ENCODE results near the gene DZIP1L. TPM values are rescaled to one million over a fixed set of nuclear protein-coding genes. Genes with fewer than 3 reads are reported as not detected.

DZIP1L gene
- polyA plus RNA-seq, 4 donors: 0.27 to 1.6 (median 0.75) TPM

DNA sequence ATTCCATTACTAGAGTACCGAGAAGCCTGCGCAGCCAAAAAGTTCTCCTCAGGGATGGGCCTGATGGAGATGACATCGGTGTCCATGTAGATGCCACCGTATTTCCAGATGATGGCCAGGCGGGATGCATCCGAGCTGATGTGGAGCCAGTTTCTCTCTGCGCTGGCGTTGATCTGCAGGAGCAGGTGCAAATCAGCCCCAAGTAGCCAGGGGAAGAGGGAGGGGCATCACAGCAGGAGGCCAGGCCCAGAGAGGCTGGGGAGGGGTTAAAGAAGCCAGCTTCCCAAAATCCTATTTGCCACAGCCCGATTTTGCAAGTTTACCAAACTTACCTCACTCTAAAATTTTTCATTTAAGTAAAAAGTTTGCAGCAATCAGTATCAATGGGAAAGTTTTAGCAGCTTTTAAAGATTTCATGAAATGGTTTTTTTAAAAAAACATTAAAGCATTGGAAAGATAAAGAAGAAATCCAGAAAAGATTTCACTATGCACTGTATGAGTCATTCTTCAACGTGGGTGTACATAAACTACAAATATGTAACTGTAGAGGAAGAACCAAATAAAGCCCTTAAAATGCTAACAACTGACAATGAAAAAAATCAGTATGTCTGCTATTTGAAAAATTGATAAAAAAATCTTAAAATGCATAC is 9.4 kb upstream of the DZIP1L start:
- no peak for FAIRE-seq
- DNase-seq: no peak
- WGBS, 3 donors: 75 to 77% (median 76%) methylated on average over 10 of the region's 10 CpGs
- no peaks in the 10 kb centered on the region for H3K9me3 ChIP-seq (ENCODE audit: control insufficient read depth in 2 of 2, insufficient read depth in 1 of 2, low read depth in 1 of 2, low read length in 1 of 2)
- no peaks in the 10 kb centered on the region for H3K36me3 ChIP-seq (ENCODE audit: control insufficient read depth in 3 of 3, insufficient read depth in 2 of 3, low read depth in 1 of 3, low read length in 3 of 3)
- H3K4me1 ChIP-seq (ENCODE audit: control insufficient read depth in 3 of 3, insufficient read depth in 2 of 3, low read depth in 1 of 3, low read length in 2 of 3): peaks cover 0 to 2% (median 0%) of the 10 kb centered on the region in 3 donors
- no peak overlapping the region for H3K27ac ChIP-seq (ENCODE audit: low read depth in 1 of 3, low read length in 2 of 3)
- no peak overlapping the region for H3K4me3 ChIP-seq (ENCODE audit: low read depth in 1 of 3, low read length in 3 of 3)
- H3K27me3 ChIP-seq (ENCODE audit: control insufficient read depth in 3 of 3, insufficient read depth in 3 of 3, low read length in 3 of 3): no peaks in the 10 kb centered on the region

DNA sequence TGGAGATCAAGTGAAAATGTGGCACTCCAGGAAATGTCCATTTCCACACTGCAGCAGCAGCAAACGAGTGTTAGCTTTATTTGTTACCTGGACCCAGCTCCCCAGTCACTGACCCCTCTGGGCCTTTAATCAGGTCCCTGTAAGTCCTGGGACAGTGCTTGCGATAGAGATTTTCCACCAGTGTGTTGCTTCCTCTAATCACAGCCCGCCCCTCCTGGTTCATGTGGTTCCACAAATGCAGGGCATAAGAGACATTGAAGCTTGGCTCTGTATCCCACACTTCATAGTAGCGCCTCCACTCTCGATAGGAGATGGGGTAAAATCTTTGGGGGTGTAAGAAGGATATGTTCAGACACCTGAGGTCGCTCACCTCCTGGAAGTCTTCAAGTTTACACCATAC is 8.8 kb upstream of the DZIP1L start:
- Histone ChIP-seq H3K27me3 (ENCODE audit: control insufficient read depth in 3 of 3, insufficient read depth in 3 of 3, low read length in 3 of 3) (no peaks in the 10 kb centered on the region), H3K4me1 (ENCODE audit: control insufficient read depth in 3 of 3, insufficient read depth in 2 of 3, low read depth in 1 of 3, low read length in 2 of 3) (peaks cover 0 to 2% (median 0%) of the 10 kb centered on the region in 3 donors), H3K4me3 (ENCODE audit: low read depth in 1 of 3, low read length in 3 of 3) (no peak overlapping the region), H3K27ac (ENCODE audit: low read depth in 1 of 3, low read length in 2 of 3) (no peak overlapping the region), H3K9me3 (ENCODE audit: control insufficient read depth in 2 of 2, insufficient read depth in 1 of 2, low read depth in 1 of 2, low read length in 1 of 2) (no peaks in the 10 kb centered on the region), H3K36me3 (ENCODE audit: control insufficient read depth in 3 of 3, insufficient read depth in 2 of 3, low read depth in 1 of 3, low read length in 3 of 3) (no peaks in the 10 kb centered on the region)
- DNase-seq: no peak
- no peak for FAIRE-seq
- WGBS, 3 donors: 74 to 88% (median 78%) methylated on average over 6 of the region's 6 CpGs

DNA sequence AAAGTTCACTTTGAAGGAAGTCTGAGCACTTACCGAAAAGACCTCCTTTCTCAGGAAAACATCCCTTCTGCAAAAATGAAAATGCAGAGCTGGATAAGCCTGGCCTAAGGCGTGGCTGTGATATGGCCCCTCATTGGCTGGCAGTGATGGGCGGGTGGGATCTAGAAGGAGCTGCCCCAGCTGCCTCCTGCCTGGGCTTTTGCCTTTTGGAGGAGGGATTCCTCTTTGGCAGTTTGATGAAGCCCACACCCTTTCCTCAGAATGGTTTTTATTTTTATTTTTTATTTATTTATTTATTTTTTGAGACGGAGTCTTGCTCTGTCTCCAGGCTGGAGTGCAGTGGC is 4.0 kb upstream of the DZIP1L start:
- no peak for DNase-seq
- Histone ChIP-seq H3K27ac (ENCODE audit: low read depth in 1 of 3, low read length in 2 of 3) (no peak overlapping the region), H3K9me3 (ENCODE audit: control insufficient read depth in 2 of 2, insufficient read depth in 1 of 2, low read depth in 1 of 2, low read length in 1 of 2) (no peaks in the 10 kb centered on the region), H3K36me3 (ENCODE audit: control insufficient read depth in 3 of 3, insufficient read depth in 2 of 3, low read depth in 1 of 3, low read length in 3 of 3) (no peaks in the 10 kb centered on the region), H3K4me3 (ENCODE audit: low read depth in 1 of 3, low read length in 3 of 3) (no peak overlapping the region), H3K27me3 (ENCODE audit: control insufficient read depth in 3 of 3, insufficient read depth in 3 of 3, low read length in 3 of 3) (peaks cover 0 to 3% (median 3%) of the 10 kb centered on the region in 3 donors), H3K4me1 (ENCODE audit: control insufficient read depth in 3 of 3, insufficient read depth in 2 of 3, low read depth in 1 of 3, low read length in 2 of 3) (peaks cover 0 to 4% (median 0%) of the 10 kb centered on the region in 3 donors)
- WGBS, 3 donors: 54 to 70% (median 61%) methylated on average over 4 of the region's 4 CpGs
- FAIRE-seq: no peak

DNA sequence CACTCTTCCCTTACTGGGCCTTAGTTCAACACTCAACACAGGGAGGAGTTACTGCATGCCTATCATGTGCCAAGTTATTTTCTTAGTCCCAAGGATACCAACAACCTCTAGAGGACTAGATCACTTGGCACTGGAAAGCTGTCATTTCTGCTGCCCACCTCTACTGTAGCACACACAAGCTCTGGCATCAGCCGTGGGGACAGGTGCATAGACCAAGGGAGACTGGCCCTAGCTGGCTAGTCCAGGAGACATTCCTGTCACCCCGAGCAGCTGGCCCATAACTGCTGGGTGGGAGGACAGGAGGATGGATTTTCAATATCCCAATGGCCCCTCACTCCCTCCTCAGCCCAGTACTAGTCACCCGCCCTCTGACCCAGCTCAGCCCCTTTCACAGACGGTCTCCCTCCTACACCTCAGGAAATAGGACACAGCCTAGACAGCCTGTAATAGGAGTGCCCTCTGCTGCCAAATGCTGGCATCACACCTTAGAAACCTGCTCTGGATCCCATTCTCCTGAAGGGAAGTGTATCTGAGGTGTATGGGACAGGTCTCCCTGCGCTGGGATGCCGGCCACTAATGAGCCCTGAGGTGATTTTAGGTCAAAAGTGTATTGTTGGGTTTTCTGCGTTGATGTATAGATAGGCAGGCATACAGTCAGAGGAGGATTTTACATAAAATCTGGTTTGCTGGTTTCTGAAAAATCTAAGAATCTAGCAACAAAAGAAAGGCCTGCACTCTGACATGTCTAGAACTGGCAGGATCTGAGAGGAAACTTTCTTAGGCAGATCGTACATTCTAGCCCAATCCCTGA is 3.4 kb upstream of the DZIP1L start:
- FAIRE-seq (no peak), DNase-seq (peak; percentile 60 to 72)
- WGBS, 3 donors: 23 to 33% (median 27%) methylated on average over 8 of the region's 8 CpGs
- Histone ChIP-seq H3K27me3 (ENCODE audit: control insufficient read depth in 3 of 3, insufficient read depth in 3 of 3, low read length in 3 of 3) (peaks cover 0 to 7% (median 3%) of the 10 kb centered on the region in 3 donors), H3K9me3 (ENCODE audit: control insufficient read depth in 2 of 2, insufficient read depth in 1 of 2, low read depth in 1 of 2, low read length in 1 of 2) (no peaks in the 10 kb centered on the region), H3K4me1 (ENCODE audit: control insufficient read depth in 3 of 3, insufficient read depth in 2 of 3, low read depth in 1 of 3, low read length in 2 of 3) (peaks cover 0 to 7% (median 0%) of the 10 kb centered on the region in 3 donors), H3K27ac (ENCODE audit: low read depth in 1 of 3, low read length in 2 of 3) (no peak overlapping the region), H3K36me3 (ENCODE audit: control insufficient read depth in 3 of 3, insufficient read depth in 2 of 3, low read depth in 1 of 3, low read length in 3 of 3) (no peaks in the 10 kb centered on the region), H3K4me3 (ENCODE audit: low read depth in 1 of 3, low read length in 3 of 3) (no peak overlapping the region)

DNA sequence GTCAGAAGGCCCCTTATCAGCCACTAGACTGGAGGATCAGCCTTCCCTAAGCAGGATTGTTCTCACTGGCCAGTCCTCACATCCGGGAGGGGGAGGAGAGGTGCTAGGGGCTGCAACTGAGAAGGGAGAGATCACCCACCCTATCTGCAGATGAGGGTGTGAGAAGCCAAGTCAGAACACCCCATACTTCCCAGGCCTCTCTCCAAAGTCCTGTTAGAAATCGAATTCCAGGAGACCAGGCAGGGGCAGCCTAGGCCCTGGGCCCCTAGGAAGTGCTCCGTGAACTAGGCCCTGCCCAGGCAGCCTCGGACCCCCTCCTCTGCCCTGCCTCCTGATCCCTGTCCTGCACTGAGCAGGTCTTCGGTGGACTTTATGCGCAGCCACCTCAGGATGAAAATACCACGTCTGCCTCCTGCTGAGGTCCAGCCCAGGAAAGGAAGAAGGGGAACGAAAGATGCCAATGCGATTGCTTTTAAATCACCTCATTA is 933 bp downstream of the DZIP1L start:
- no peak for FAIRE-seq
- H3K9me3 ChIP-seq (ENCODE audit: control insufficient read depth in 2 of 2, insufficient read depth in 1 of 2, low read depth in 1 of 2, low read length in 1 of 2): no peaks in the 10 kb centered on the region
- DNase-seq: peak in 1 of 2 donors; percentile 11
- H3K36me3 ChIP-seq (ENCODE audit: control insufficient read depth in 3 of 3, insufficient read depth in 2 of 3, low read depth in 1 of 3, low read length in 3 of 3): no peaks in the 10 kb centered on the region
- peak overlapping the region in 2 of 3 donors; percentile 51 for H3K4me3 ChIP-seq (ENCODE audit: low read depth in 1 of 3, low read length in 3 of 3)
- H3K27ac ChIP-seq (ENCODE audit: low read depth in 1 of 3, low read length in 2 of 3): peak overlapping the region in 2 of 3 donors; percentile 39 to 71
- H3K27me3 ChIP-seq (ENCODE audit: control insufficient read depth in 3 of 3, insufficient read depth in 3 of 3, low read length in 3 of 3): peaks cover 0 to 7% (median 3%) of the 10 kb centered on the region in 3 donors
- WGBS, 3 donors: 27 to 56% (median 56%) methylated on average over 9 of the region's 9 CpGs
- peaks cover 0 to 7% (median 0%) of the 10 kb centered on the region in 3 donors for H3K4me1 ChIP-seq (ENCODE audit: control insufficient read depth in 3 of 3, insufficient read depth in 2 of 3, low read depth in 1 of 3, low read length in 2 of 3)

DNA sequence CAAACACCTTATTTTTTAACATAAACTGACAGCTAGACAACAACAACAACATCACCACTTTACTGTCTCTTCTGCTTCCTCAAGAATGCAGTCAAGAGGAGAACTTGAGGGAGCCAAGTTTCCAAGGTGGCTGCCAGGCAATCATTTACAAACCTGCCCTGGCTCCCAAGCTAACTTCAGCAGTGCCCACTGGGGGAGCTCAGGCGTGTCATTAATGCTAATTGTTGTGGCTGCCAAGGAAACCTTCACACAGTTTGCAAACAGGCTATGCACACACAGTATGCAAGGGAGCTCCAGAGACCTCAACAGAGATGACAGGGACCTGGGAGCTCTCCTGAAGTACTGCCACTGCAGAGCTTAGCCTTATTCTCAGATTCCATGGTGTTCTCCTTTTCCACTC is 2.1 kb downstream of the DZIP1L start:
- no peak overlapping the region for H3K27ac ChIP-seq (ENCODE audit: low read depth in 1 of 3, low read length in 2 of 3)
- peaks cover 0 to 7% (median 3%) of the 10 kb centered on the region in 3 donors for H3K27me3 ChIP-seq (ENCODE audit: control insufficient read depth in 3 of 3, insufficient read depth in 3 of 3, low read length in 3 of 3)
- H3K9me3 ChIP-seq (ENCODE audit: control insufficient read depth in 2 of 2, insufficient read depth in 1 of 2, low read depth in 1 of 2, low read length in 1 of 2): no peaks in the 10 kb centered on the region
- no peak for FAIRE-seq
- 14 to 58% (median 26%) methylated on average over 1 of the region's 1 CpG for WGBS, 3 donors
- no peaks in the 10 kb centered on the region for H3K36me3 ChIP-seq (ENCODE audit: control insufficient read depth in 3 of 3, insufficient read depth in 2 of 3, low read depth in 1 of 3, low read length in 3 of 3)
- H3K4me1 ChIP-seq (ENCODE audit: control insufficient read depth in 3 of 3, insufficient read depth in 2 of 3, low read depth in 1 of 3, low read length in 2 of 3): peaks cover 0 to 7% (median 0%) of the 10 kb centered on the region in 3 donors
- H3K4me3 ChIP-seq (ENCODE audit: low read depth in 1 of 3, low read length in 3 of 3): no peak overlapping the region
- DNase-seq: no peak

DNA sequence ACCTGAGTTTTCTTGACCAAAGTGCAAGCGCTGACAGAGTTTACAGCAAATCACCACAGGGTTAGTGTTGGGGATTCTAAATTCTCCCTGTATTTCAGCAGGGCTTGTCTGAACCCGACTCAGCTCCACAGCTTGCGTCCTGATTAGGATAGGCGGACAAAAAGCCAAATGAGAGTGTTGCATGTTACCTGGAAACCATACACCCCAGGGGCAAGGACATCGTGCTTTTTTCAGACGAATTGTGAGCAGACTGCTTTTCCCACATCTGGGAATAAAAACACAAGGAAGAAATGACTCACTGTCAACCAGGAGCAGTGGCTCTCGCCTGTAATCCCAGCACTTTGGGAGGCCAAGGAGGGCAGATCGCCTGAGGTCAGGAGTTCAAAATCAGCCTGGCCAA is 3.0 kb downstream of the DZIP1L start:
- Histone ChIP-seq H3K9me3 (ENCODE audit: control insufficient read depth in 2 of 2, insufficient read depth in 1 of 2, low read depth in 1 of 2, low read length in 1 of 2) (no peaks in the 10 kb centered on the region), H3K27me3 (ENCODE audit: control insufficient read depth in 3 of 3, insufficient read depth in 3 of 3, low read length in 3 of 3) (peaks cover 0 to 7% (median 3%) of the 10 kb centered on the region in 3 donors), H3K36me3 (ENCODE audit: control insufficient read depth in 3 of 3, insufficient read depth in 2 of 3, low read depth in 1 of 3, low read length in 3 of 3) (no peaks in the 10 kb centered on the region), H3K27ac (ENCODE audit: low read depth in 1 of 3, low read length in 2 of 3) (no peak overlapping the region), H3K4me1 (ENCODE audit: control insufficient read depth in 3 of 3, insufficient read depth in 2 of 3, low read depth in 1 of 3, low read length in 2 of 3) (peaks cover 0 to 7% (median 0%) of the 10 kb centered on the region in 3 donors), H3K4me3 (ENCODE audit: low read depth in 1 of 3, low read length in 3 of 3) (no peak overlapping the region)
- 80 to 87% (median 81%) methylated on average over 8 of the region's 8 CpGs for WGBS, 3 donors
- DNase-seq (no peak), FAIRE-seq (no peak)

DNA sequence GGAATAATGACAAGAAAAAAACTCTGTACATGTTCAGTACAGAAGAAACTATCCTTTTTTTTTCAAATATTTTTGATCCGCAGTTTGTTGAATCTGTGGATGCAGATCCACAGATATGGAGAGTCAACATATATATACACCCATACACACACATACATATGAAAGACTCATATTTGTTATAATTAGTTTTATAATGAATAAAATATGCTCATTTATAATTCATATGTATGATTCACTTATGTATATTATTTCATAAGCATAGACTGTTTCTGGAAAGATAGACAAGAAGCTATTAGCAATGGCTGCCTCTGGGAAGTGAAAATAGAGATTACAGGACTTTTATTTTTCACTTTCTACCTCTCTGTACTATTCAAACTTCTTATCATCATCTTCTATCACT is 9.8 kb downstream of the DZIP1L start:
- DNase-seq (no peak), FAIRE-seq (no peak)
- no peak overlapping the region for H3K4me3 ChIP-seq (ENCODE audit: low read depth in 1 of 3, low read length in 3 of 3)
- no peaks in the 10 kb centered on the region for H3K9me3 ChIP-seq (ENCODE audit: control insufficient read depth in 2 of 2, insufficient read depth in 1 of 2, low read depth in 1 of 2, low read length in 1 of 2)
- H3K4me1 ChIP-seq (ENCODE audit: control insufficient read depth in 3 of 3, insufficient read depth in 2 of 3, low read depth in 1 of 3, low read length in 2 of 3): no peaks in the 10 kb centered on the region
- no peaks in the 10 kb centered on the region for H3K27me3 ChIP-seq (ENCODE audit: control insufficient read depth in 3 of 3, insufficient read depth in 3 of 3, low read length in 3 of 3)
- H3K27ac ChIP-seq (ENCODE audit: low read depth in 1 of 3, low read length in 2 of 3): no peak overlapping the region
- H3K36me3 ChIP-seq (ENCODE audit: control insufficient read depth in 3 of 3, insufficient read depth in 2 of 3, low read depth in 1 of 3, low read length in 3 of 3): peaks cover 0 to 7% (median 0%) of the 10 kb centered on the region in 3 donors
- WGBS, 3 donors: 97 to 100% (median 98%) methylated on average over 1 of the region's 1 CpG

Data from small intestine (tissue), 7 donors.